ENCODE measurements around the gene NAT8L.

NAT8L gene

DNA sequence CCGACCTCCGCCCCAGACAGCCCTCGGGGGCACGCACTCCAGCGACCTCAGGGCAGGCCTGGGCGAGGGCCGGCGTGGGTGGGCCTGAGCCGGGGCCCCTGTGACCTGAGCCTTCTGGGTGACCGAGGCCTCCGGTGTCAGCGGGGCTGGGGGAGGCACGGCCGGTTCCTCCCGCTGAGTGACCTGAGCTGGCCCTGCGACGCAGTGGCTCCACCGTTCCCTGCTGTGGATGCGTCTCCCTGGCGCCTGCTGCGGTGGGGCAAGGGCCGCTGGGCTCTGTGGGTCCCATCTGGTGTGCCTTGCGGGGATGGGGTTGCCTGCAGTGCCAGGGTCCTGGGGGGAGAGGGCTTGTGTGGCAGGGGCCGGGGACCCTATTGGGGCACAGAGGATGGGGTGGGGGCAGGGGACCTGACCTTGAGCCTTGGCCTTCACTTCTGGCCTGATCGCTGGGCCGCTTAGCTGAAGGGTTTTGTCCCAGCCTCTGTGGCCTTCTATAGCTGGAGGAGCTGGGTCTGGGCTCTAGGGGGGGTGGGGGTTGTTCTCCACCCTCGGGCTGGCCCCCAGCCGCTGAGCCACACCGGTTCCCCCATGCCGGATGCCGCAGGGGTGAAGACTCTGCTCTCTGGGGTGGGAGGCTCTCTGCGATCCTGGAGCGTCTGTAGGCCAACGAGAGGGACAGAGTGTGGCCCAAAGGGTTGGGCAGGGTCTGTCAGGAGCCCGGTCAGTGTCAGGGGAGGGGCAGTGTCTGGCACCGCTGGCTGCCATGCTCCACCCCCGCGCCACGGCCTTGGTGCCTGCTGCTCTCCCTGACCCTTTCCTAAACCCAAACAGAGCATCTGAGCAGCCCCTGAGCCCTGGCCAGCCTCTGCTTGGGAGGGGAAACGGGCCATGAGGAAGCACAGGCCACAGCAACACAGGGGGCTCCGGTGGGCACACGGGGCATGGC, 2.3 kb downstream of the NAT8L start:
- TF ChIP-seq, protein P1, sequence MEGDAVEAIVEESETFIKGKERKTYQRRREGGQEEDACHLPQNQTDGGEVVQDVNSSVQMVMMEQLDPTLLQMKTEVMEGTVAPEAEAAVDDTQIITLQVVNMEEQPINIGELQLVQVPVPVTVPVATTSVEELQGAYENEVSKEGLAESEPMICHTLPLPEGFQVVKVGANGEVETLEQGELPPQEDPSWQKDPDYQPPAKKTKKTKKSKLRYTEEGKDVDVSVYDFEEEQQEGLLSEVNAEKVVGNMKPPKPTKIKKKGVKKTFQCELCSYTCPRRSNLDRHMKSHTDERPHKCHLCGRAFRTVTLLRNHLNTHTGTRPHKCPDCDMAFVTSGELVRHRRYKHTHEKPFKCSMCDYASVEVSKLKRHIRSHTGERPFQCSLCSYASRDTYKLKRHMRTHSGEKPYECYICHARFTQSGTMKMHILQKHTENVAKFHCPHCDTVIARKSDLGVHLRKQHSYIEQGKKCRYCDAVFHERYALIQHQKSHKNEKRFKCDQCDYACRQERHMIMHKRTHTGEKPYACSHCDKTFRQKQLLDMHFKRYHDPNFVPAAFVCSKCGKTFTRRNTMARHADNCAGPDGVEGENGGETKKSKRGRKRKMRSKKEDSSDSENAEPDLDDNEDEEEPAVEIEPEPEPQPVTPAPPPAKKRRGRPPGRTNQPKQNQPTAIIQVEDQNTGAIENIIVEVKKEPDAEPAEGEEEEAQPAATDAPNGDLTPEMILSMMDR (IDR thresholded peaks at IDR 0.05; ENCODE audit: insufficient read depth, low read length, poor library complexity, severe bottlenecking), result no peak
- H3K36me3 ChIP-seq (ENCODE audit: control insufficient read depth, insufficient read depth, low read length), result no peaks in the 10 kb centered on the region
- H3K4me3 ChIP-seq (replicated peaks; ENCODE audit: low read depth, low read length), result no peak overlapping the region
- no peak for DNase-seq (ENCODE audit: extremely low read depth, insufficient read length)
- no peaks in the 10 kb centered on the region; the same call in 1 of the 2 replicates for H3K27me3 ChIP-seq (replicated peaks; ENCODE audit: control insufficient read depth, insufficient read depth, low read length)

DNA sequence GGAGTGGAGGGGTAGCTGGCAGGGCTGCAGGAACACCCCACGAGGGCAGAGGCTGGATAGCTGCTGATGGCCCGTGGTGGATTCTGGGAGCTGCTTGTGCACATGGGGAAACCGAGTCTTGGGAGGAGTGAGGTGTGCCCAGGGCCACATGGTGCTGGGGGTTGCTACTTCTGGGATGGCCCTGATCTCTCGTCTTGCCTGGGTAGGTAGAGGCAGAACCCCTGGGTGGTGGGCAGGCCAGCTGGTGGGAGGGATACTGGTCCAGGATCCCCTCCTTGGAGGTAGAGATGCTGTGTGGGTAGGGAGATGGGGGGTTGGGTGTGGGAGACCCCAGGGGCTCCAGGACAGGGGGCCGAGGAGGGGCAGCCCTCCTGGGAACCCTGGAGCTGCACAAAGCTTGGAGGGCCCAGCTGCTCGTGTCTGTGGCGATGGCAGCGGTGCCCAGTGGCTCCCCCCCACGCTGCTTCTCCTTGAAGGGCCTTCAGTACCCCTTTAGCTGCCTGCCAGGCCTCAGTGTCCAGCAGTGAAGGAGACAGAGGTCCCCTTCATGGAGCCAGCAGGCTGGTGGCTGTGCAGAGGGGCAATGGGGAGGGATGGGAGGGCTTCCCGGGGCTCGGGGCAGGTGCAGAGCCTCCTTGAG, 3.2 kb downstream of the NAT8L start:
- H3K4me3 ChIP-seq (replicated peaks; ENCODE audit: low read depth, low read length), result no peak overlapping the region
- TF ChIP-seq, protein P1 (IDR thresholded peaks at IDR 0.05; ENCODE audit: insufficient read depth, low read length, poor library complexity, severe bottlenecking), result no peak
- no peaks in the 10 kb centered on the region for H3K36me3 ChIP-seq (ENCODE audit: control insufficient read depth, insufficient read depth, low read length)
- no peaks in the 10 kb centered on the region; the same call in 1 of the 2 replicates for H3K27me3 ChIP-seq (replicated peaks; ENCODE audit: control insufficient read depth, insufficient read depth, low read length)
- DNase-seq (ENCODE audit: extremely low read depth, insufficient read length), result no peak

DNA sequence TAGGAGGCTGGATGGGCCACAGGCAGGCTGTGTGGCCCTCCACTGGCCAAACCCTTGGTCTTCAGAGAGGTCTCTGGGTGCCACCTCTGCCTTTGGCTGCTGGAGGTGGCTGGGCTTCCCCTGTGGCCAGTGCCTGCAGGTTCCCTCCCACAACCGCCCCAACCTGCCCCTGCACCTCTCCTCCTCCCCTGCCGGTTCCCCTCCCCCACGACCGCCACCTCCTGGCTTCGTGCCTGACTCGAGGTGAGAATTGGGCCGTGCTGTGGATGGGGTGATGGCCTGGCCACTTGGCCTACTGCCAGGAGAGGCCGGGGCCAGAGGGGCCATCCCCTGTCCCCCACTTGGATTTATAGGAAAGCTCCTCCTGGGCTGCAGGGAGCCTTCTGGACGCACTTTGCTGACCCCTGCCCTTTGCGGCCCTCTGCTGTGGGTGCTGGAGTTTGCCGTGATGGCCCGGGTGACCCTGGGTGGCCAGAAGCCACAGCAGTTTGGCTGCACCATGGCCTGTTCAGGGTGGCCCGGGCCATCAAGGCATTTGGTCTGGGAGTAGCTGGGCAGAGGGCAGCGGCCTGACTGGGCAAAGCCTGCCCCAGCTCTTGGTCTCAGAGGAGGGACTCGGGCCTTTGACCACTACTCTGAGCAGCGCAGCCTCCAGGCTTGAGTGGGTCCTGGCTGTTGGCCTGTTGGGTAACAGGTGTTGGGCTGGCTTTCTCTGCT, 3.8 kb downstream of the NAT8L start:
- DNase-seq (ENCODE audit: extremely low read depth, insufficient read length), result no peak
- TF ChIP-seq, protein P1 (IDR thresholded peaks at IDR 0.05; ENCODE audit: insufficient read depth, low read length, poor library complexity, severe bottlenecking), result no peak
- Histone ChIP-seq H3K27me3 (replicated peaks; ENCODE audit: control insufficient read depth, insufficient read depth, low read length) (no peaks in the 10 kb centered on the region; the same call in 1 of the 2 replicates), H3K36me3 (ENCODE audit: control insufficient read depth, insufficient read depth, low read length) (no peaks in the 10 kb centered on the region), H3K4me3 (replicated peaks; ENCODE audit: low read depth, low read length) (no peak overlapping the region)

DNA sequence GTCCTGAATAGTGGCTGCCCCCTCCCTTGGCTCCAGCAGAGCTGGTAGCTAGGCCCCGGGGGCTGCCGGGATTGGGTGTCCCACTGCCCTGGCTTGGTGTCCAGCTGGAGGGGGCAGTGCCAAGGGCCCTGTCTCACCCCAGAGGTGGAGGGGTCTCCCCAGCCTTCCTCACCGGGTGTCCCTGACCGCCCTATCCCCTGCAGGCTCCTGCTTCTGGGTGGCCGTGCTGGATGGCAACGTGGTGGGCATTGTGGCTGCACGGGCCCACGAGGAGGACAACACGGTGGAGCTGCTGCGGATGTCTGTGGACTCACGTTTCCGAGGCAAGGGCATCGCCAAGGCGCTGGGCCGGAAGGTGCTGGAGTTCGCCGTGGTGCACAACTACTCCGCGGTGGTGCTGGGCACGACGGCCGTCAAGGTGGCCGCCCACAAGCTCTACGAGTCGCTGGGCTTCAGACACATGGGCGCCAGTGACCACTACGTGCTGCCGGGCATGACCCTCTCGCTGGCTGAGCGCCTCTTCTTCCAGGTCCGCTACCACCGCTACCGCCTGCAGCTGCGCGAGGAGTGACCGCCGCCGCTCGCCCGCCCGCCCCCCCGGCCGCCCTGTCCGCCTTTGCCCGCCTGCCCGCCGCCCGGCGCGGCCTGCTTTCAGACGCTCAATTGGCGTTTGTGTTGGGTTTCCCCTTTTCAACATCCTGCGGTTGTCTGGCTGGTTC, 4.6 kb downstream of the NAT8L start:
- DNase-seq (ENCODE audit: extremely low read depth, insufficient read length), result no peak
- Histone ChIP-seq H3K36me3 (ENCODE audit: control insufficient read depth, insufficient read depth, low read length) (no peaks in the 10 kb centered on the region), H3K27me3 (replicated peaks; ENCODE audit: control insufficient read depth, insufficient read depth, low read length) (no peaks in the 10 kb centered on the region), H3K4me3 (replicated peaks; ENCODE audit: low read depth, low read length) (no peak overlapping the region)
- TF ChIP-seq, protein P1 (IDR thresholded peaks at IDR 0.05; ENCODE audit: insufficient read depth, low read length, poor library complexity, severe bottlenecking), result no peak

DNA sequence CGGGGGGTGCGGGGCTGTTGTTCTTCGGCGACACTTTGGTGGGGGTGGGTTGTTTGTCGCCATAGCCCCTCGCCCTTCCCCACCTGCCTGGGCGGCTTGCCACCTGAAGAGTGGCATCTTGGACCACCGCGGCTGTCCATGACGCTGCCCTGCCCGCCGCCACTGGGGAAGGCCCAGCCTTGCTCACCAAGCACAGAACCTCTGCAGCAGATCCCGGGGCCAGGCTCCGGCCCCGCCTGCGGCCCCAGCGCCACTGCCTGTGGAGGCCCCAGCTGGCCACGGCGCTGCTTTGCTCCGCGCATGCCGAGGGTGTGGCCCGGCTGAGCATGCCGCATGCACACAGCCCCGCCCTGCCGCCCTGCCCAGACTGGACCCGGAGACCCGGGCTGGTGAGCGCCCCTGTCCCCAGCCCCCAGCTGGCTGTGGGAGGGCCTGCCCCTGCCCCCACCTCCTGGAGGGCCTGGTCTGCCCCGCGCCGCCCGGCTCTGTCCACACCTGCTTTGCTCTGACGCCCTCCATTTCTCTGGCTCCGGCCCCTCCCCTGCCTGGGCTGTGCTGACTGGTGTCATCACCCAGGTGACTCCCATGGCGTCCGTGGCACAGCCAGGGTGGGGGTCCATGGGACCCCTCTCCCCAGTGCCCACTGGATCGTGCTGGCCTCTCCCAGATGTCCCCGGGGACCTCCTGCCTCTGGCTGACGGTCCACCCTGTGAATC, 5.3 kb downstream of the NAT8L start:
- no peak overlapping the region for H3K4me3 ChIP-seq (replicated peaks; ENCODE audit: low read depth, low read length)
- no peaks in the 10 kb centered on the region for H3K36me3 ChIP-seq (ENCODE audit: control insufficient read depth, insufficient read depth, low read length)
- TF ChIP-seq, protein P1 (IDR thresholded peaks at IDR 0.05; ENCODE audit: insufficient read depth, low read length, poor library complexity, severe bottlenecking), result no peak
- no peak for DNase-seq (ENCODE audit: extremely low read depth, insufficient read length)
- H3K27me3 ChIP-seq (replicated peaks; ENCODE audit: control insufficient read depth, insufficient read depth, low read length), result no peaks in the 10 kb centered on the region

Measured in GM06990 (cell line).